Smooth muscle cell (in vitro differentiated cells): Measurements from ENCODE around the gene TRIM31. TPM values are rescaled to one million over a fixed set of nuclear protein-coding genes. Genes with fewer than 3 reads are reported as not detected.
"Not testable (repeated sequence)": the region's sequence is repeated elsewhere in the genome, so short reads cannot be mapped to it uniquely, and the experiment has no call there.

ENCODE experiments used
- DNase-seq: peaks from one replicate; lab custom pipeline; 2025; ENCODE audit not compliant: unreplicated experiment; lab: John Stamatoyannopoulos, UW
- H2AFZ ChIP-seq: fragments of 200-600 bp; sonication (generic); 2 replicates; pipeline ENCODE4 v1.6.0; 2016; ENCODE audit warnings: antibody characterized with exemption, low read depth, mild to moderate bottlenecking
- H3F3A ChIP-seq: fragments of 200-600 bp; sonication (generic); 2 replicates; pipeline ENCODE4 v1.6.0; 2017; ENCODE audit warnings: antibody characterized with exemption, low read depth
- H3K27ac ChIP-seq: fragments of 200-600 bp; sonication (generic); 2 replicates; pipeline ENCODE4 v1.5.1; 2016; ENCODE audit warnings: low read depth, mild to moderate bottlenecking
- H3K27me3 ChIP-seq: fragments of 200-600 bp; sonication (generic); 2 replicates; pipeline ENCODE4 v1.6.1; 2016; ENCODE audit warnings: low read depth, mild to moderate bottlenecking
- H3K36me3 ChIP-seq: fragments of 200-600 bp; sonication (generic); 2 replicates; pipeline ENCODE4 v1.5.1; 2016; ENCODE audit warnings: low read depth
- H3K4me1 ChIP-seq: fragments of 200-600 bp; sonication (generic); 2 replicates; pipeline ENCODE4 v1.5.1; 2016; ENCODE audit warnings: low read depth
- H3K4me2 ChIP-seq: fragments of 200-600 bp; sonication (generic); 2 replicates; pipeline ENCODE4 v1.6.0; 2016; ENCODE audit warnings: mild to moderate bottlenecking
- H3K4me3 ChIP-seq: fragments of 200-600 bp; sonication (generic); 2 replicates; pipeline ENCODE4 v1.5.1; 2016; ENCODE audit warnings: mild to moderate bottlenecking
- H3K79me2 ChIP-seq: fragments of 200-600 bp; sonication (generic); 2 replicates; pipeline ENCODE4 v1.6.0; 2016; ENCODE audit warnings: low read depth, mild to moderate bottlenecking
- H3K9ac ChIP-seq: fragments of 200-600 bp; sonication (generic); 2 replicates; pipeline ENCODE4 v1.6.0; 2016; ENCODE audit warnings: low read depth
- H3K9me3 ChIP-seq: fragments of 200-600 bp; sonication (generic); replicated peaks from 2 replicates; pipeline ENCODE4 v1.5.1; 2016; ENCODE audit warnings: low read depth
- H4K20me1 ChIP-seq: fragments of 200-600 bp; sonication (generic); 2 replicates; pipeline ENCODE4 v1.6.0; 2016; ENCODE audit warnings: low read depth
- CTCF ChIP-seq: fragments of 200-600 bp; sonication (generic); IDR thresholded peaks from 2 replicates; pipeline ENCODE4 v1.5.1; 2017; ENCODE audit warnings: borderline replicate concordance, mild to moderate bottlenecking, antibody characterized with exemption; ENCODE audit not compliant: insufficient read depth, poor library complexity, severe bottlenecking
- WGBS: methylation state at CpG from one replicate; pipeline ENCODE4 v1.1.7; 2016; ENCODE audit warnings: low lambda C conversion rate; 5-methylcytosine and 5-hydroxymethylcytosine counted together
- polyA plus RNA-seq: library from polyadenylated mRNA; unstranded; fragments of >200 nt; fragmentation: Nextera tagmentation; extraction: Ambion mirVana; gene quantifications from 2 replicates; pipeline ENCODE4 v1.2.1, GENCODE V29; 2016
- total RNA-seq: library from RNA; depleted of rRNA; stranded (reverse); fragments of >200 nt; gene quantifications from 2 replicates; pipeline ENCODE4 v1.2.3, GENCODE V29; 2014

The TRIM31 gene
- total and polyA plus RNA-seq, 2 experiments from 2014 or later = 0.18 TPM; not detected in 1

DNA sequence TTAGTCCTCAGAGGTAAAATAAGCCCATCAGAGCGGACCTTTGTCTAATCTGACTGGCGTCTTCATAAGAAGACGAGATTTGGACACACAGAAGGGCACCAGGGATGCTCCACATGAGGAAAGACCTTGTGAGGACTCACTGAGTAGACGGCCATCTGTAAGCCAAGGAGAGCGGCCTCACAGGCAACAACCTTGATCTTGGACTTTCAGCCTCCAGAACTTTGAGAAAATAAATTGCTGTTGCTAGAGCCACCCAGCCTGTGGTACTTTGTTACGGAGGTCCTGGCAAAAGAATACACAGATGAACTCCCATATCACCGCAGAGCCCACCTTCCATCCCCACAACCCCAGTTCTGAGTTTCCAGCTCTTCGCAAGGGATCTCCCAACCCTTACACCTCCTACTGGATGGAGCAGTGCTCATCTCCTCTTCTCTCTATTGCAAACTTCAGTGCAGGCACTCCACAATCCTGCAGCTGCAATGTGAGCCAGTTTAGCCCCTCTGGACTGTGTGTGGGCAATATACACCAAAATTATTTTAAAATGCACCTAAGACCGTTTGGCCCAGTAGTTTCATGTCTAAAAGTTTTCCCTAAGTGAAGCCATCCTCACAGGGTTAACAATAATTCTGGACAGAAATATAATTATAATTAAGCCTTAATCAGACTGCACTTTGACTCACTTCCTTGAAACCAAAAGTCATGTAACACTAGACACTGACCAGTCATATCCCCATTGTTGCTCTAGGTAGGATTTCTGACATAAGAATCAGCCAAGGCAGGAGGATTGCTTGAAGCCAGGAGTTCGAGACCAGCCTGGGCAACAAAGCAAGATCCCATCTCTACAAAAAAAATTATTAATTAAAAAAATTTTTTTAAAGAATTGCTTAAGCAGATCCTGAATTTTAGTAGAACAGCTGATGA lies 8.8 kb upstream of the TRIM31 start:
- Histone ChIP-seq H3K36me3 (no peaks in the 10 kb centered on the region), H3K4me2 (no peak overlapping the region), H3K9ac (no peak overlapping the region), H3K79me2 (no peaks in the 10 kb centered on the region), H2AFZ (no peak overlapping the region), H3K9me3 (no peaks in the 10 kb centered on the region), H3K4me3 (no peak overlapping the region), H3K27ac (no peak overlapping the region), H3F3A (peaks cover 3% of the 10 kb centered on the region), H3K27me3 (peaks cover 47% of the 10 kb centered on the region), H4K20me1 (no peaks in the 10 kb centered on the region), H3K4me1 (no peaks in the 10 kb centered on the region)
- 80% methylated on average over 10 of the region's 10 CpGs for WGBS
- DNase-seq = no peak
- no peak for TF ChIP-seq CTCF

- not testable (repeated sequence) for H3K4me2 ChIP-seq
These were observed 5.8 kb upstream of the TRIM31 start for GRCh38 chr6:30118691-30119090.

GRCh38 chr6:30116724-30117123 lies 3.8 kb upstream of the TRIM31 start:
- WGBS = 87% methylated on average over 6 of the region's 6 CpGs
- Histone ChIP-seq H3K4me3 (no peak overlapping the region), H3K36me3 (no peaks in the 10 kb centered on the region), H3F3A (peaks cover 3% of the 10 kb centered on the region), H2AFZ (no peak overlapping the region), H3K27ac (no peak overlapping the region), H3K9ac (no peak overlapping the region), H3K9me3 (no peaks in the 10 kb centered on the region), H3K27me3 (peaks cover 51% of the 10 kb centered on the region), H4K20me1 (no peaks in the 10 kb centered on the region), H3K79me2 (no peaks in the 10 kb centered on the region), H3K4me1 (no peaks in the 10 kb centered on the region), H3K4me2 (no peak overlapping the region)
- peak; percentile 19 for TF ChIP-seq CTCF
- no peak for DNase-seq

More at GRCh38 chr6:30118691-30119090, 5.8 kb upstream of the TRIM31 start:
- H3K4me3 ChIP-seq, H3K27ac ChIP-seq, H3K9ac ChIP-seq, H3F3A ChIP-seq, H3K36me3 ChIP-seq, H3K9me3 ChIP-seq, H3K4me1 ChIP-seq, H4K20me1 ChIP-seq, H3K79me2 ChIP-seq, DNase-seq, H2AFZ ChIP-seq: not testable (repeated sequence)
- WGBS = 91% methylated on average over 5 of the region's 5 CpGs
- peaks cover 48% of the 10 kb centered on the region for H3K27me3 ChIP-seq

DNA sequence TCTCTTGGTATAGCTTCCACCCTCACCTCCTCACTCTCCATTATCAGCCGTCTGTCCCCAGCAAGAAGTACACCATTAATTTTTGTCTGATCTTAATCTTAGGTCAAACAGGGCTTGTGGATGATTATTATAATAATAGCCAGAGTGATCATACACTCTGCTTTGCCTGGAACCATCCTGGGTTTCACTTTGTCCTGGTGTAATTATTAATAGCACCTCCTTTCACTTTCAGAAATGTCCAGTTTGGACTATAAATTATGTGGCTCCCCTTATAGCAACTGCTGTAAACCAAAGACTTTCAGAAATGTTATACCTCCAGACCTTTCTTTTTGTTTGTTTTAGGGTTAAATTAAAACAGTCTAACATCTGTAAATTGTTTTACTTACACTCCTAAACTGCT lies 951 bp upstream of the TRIM31 start:
- Histone ChIP-seq H2AFZ (no peak overlapping the region), H3K4me2 (no peak overlapping the region), H3K27me3 (peaks cover 74% of the 10 kb centered on the region), H3K27ac (no peak overlapping the region), H3K36me3 (no peaks in the 10 kb centered on the region), H3K9ac (no peak overlapping the region), H3K4me3 (no peak overlapping the region), H3K4me1 (no peaks in the 10 kb centered on the region), H3F3A (no peaks in the 10 kb centered on the region), H3K9me3 (no peaks in the 10 kb centered on the region), H4K20me1 (no peaks in the 10 kb centered on the region), H3K79me2 (no peaks in the 10 kb centered on the region)
- 90% methylated on average over 1 of the region's 1 CpG for WGBS
- no peak for TF ChIP-seq CTCF
- no peak for DNase-seq
